Middle frontal gyrus (tissue), 1 donor: ENCODE results near the gene G2E3.
A peak's percentile ranks its signal among the peaks of the same experiment; 100 is the strongest.
"Not testable (repeated sequence)": the region's sequence is repeated elsewhere in the genome, so short reads cannot be mapped to it uniquely, and the experiment has no call there.

ENCODE experiments used
- DNase-seq: peaks from one replicate; pipeline ENCODE4 v3.0.0-alpha.2; 2015; ENCODE audit warnings: low spot score; ENCODE audit errors: extremely low spot score

The G2E3 gene

DNA sequence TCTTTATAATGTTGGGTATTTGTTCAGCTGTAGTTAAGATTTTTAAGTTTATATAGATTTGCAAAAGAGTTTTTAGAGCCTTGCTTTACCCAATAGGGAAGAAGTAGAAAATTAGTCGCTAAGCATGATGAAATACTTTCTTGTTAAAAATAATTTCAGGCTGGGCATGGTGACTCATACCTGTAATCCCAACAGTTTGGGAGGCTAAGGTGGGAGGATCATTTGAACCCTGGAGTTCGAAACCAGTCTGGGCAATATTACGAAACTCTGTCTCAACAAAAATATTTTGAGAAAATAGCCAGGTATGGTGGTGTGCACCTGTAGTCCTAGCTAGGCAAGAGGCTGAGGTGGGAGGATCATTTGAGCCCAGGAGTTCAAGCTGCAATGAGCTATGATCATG, 44.4 kb downstream of the G2E3 start:
- no peak for DNase-seq

DNA sequence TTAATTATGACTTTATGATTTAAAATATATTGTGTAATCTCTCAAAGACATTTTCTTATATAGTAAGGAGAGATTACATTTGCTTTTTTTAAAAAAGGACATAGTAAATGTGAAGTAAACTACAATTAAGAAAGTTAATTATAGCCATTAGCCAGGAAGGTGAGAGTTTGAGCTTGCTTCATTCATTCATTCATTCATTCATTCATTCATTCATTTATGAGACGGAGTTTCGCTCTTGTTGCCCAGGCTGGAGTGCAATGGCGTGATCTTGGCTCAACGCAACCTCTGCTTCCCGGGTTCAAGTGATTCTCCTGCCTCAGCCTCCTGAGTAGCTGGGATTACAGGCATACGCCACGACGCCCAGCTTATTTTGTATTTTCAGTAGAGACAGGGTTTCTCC, 45.7 kb downstream of the G2E3 start:
- not testable (repeated sequence) for DNase-seq

DNA sequence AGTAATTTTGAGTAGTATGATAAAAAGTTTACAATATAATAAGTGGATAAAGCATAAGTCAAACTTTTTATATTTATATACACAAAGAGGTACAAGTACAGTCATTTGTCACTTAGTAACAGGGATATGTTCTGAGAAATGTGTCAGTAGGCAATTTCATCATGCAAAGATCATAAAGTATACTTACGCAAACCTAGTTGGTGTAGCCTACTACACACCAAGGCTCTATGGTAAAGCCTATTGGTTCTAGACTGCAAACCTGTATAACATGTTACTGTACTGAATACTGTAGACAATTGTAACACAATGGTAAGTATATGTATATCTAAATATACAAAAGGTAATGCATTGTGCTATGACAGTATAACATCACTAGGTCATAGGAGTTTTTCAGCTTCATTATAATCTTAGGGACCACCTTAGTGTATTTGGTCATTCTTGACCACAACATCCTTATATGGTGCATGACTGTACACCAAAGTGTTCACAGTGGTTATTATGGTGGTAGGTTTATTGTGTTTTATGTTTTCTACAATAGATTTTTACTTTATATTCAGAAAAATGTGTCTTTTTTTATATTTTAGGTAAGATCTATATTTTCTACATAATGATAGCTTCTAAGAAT, 48.3 kb downstream of the G2E3 start:
- no peak for DNase-seq

DNA sequence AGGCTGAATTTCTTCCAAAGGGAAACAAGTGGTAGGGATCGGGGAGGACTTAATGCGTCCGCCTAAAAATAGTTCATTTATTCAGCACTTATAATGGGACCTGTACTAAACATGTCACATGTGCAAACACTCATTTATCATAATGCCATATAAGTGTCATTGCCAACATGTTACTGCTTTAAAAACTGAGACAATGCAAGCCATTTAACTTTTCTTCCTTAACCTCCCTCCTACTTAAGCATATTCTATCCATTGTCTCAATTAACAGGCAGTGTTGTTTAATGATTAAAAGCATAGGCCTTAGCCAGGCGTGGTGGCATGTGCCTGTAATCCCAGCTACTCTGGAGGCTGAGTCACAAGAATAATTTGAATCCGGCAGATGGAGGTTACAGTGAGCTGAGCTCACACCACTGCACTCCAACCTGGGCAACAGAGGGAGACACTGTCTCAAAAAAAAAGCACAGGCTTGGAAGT, 49.6 kb downstream of the G2E3 start:
- no peak for DNase-seq

DNA sequence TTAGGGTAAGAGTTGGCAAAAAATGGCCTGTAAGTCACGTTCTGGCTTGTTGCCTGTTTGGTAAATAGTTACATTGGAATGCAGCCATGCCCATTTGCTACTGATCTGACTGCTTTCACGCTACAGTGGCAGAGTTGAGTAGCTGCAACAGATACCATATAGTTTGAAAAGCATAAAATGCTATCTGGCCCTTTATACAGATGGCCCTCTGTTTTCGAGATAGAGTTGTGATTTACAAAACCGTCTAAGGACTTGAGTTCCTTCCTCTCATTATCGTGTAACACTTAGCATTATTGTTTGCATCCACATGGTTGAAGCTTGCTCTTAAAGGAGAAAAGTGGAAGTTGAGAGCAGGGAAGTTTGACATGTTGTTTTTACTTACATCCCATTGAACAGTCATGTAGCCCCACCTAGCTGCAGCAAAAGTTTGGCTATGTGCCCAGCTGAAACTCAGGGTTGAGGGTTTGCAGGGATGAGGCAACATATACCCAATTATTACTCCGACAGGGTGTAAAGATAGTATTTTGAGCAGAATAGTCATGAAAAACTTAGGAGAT, 51.9 kb downstream of the G2E3 start:
- DNase-seq = no peak

DNA sequence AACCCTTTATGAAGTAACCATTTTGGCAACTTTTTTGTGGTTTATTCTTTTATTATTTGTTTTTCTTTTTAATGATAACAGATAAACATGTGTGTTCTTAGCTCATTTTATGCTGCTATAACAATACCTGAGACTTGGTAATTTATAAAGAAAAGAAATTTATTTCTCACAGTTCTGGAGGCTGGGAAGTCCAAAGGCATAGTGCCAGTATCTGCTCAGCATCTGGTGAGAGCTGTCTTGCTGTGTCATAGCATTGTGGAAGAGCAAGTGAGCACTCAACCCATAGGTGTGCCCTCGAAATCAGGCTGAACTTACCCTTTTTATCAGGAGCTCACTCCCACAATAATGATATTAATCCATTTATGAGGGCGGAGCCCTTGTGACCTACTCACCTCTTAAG, 55.2 kb downstream of the G2E3 start:
- DNase-seq = no peak

DNA sequence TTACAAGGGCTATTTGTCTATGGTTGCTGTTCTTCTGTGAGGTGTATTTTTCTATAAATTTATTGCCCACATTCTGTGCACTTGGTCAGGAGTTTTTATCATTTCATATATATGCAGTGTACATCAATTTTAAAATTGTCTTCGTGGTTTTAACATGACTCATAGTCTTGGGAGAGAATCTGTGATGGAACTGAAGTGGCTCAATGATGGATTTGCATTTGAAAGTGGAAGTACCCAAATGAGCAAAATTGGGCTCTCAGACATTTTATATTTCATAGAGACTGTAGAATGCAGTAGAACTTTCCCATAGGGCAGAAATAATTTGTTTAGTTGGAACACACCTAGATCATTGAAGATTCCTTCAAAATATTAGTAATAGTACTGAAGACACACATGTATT, 61.2 kb downstream of the G2E3 start:
- no peak for DNase-seq

DNA sequence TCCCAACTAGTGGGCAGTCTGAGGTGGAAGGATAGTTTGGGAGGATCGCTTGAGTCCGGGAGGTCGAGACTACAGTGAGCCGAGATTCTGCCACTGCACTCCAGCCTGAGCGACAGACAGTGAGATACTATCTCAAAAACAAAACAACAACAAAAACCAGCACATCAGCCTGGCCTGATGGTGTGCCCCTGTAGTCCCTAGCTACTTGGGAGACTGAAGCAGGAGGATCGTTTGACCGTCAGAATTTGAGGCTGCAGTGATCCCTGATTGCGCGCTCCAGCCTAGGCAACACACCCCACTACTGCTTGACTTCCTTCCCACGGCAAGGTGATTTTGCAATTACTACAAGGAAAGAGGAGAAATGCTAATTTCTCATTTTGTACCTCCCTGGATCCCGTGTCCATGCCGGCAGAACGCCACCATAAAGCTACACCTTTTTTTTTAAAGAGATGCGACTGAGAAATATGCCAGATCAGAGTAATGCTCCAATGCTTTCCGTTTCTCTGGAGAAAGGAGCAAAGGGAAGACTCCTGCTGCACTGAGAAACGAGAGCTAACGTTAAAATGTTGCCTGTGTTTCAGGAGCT, 62.5 kb downstream of the G2E3 start:
- DNase-seq = no peak

DNA sequence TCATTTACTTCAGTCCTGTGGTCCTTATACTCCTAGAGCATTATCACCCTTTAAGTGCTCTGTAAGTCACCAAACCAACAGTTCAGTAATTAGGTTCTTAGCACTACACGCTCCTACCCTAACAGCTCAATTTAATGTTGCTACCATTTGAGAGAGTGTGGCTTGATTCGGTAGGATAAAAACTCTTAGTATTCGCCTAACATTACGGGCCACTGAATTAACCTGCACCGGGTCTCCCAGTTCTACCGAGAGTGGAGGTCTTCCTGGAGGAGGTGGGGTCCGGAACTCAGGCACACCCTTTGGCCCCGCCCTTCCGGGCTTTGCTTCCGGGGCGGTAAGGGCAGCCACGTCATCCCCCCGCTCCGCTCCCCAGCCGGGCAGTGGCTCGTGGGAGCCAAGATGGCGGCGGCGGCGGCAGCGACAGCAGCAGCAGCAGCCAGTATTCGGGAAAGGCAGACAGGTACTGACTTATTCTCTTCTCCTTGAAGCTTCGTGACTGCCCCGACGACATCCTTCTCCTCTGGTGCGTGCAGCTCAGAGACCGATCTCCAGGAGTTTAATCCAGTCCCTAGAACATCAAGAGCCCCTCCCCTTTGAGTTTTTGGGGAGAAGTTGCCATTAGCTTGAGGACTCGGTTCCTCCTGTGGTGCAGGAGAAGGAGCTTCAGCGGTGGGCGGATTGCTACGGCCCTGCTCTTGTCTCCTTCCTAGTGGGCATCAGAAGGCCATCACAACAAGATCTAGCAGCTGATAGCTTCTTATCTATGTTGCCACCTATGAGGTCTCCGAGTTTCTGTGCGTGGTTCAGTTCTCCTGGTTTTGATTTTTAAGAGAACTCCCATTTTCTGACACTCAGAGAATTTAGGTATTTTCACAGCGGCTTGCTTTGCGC, 63.2 kb downstream of the G2E3 start, which contains the start of gene SCFD1:
Gene SCFD1, plus strand, starts transcription at position 380 of the 891 bp plus-strand sequence. Its CDS starts 20 bp downstream, at position 400.
- DNase-seq = peak; percentile 94

DNA sequence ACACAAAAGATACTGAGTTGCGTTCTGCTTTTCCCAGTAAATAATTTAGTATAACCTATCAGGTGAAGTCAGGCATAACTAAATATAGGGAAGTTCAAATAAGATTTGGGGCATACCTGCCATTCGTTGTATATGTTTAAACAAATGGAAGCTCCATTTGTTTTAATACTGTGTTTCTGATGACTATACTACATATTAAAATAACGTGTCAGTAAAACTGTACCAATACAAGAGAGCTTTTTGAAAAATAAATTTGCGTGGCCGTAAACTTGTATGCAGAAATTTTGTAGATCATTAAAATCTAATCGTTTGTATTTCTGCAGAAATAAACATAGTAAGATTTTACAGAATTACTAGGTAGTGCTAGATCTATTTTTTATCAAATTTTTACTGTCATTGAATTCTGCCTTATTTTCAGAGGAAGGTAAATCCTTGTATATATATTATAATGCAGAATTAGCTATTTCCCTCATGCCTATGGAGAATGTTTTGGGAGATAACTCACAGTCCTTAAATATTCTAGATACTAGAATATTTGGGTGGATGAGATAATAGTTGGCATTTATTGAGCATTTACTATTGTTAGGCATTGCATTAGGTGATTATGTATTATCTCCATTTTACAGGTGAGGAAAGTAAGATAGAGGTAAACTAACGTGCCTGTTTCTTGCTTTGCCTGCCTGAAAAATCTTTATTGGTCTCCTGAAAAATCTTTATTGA, 64.6 kb downstream of the G2E3 start:
- DNase-seq = no peak

DNA sequence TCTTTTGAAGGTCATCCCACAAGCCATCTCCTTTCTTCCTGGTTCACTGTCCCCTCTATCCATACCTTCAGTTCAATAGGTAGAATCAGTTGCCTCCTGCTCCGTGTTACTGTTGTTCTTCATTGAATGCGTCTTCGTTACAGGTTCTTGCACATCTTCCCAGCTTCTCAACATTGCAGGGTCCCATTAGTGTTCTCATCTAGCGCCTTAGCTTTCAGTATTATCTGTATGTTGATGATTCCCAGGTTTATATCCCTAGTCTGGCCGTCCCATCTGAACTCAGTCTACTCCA, 65.1 kb downstream of the G2E3 start:
- DNase-seq = no peak

DNA sequence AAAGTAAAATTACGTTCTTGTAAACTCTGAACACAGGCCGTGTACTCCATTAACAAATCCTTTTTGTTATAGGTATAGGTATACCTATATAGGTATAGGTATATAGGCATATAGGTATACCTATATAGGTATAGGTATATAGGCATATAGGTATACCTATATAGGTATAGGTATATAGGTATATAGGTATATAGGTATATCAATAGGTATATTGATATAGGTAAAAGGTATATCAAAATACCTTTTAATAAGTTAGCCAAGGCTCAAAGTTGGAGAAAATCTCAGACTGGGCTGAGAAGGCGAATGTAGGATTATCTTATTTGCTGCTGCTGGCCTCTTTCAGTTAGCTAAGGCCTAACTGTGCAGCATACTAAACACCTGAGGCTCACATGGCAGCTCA, 66.6 kb downstream of the G2E3 start:
- DNase-seq = no peak

DNA sequence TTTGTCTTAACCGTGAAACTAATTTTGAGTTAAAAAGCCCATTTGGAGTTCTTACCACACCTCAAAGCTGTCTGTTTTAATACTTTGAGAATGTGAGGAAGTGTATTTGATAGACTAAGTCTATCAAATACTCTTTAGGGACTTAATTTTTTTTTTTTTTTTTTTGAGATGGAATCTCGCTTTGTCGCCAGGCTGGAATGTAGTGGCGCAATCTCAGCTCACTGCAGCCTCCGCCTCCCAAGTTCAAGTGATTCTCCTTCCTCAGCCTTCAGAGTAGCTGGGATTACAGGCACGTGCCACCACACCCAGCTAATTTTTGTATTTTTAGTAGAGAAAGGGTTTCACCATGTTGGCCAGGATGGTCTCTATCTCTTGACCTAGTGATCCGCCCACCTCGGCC, 70.5 kb downstream of the G2E3 start:
- not testable (repeated sequence) for DNase-seq

DNA sequence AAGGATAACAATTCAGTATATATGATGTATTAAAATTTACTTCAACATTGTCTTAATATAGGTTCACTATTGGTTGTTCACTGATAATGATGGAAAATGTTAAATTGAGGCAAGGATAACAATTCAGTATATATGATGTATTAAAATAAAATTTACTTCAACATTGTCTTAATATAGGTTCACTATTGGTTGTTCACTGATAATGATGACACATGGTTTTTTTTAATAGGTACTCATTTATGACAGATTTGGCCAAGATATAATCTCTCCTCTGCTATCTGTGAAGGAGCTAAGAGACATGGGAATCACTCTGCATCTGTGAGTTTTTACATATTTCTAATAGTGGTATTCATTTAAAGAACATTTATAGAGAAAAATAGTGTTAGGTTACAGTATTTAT, 71.3 kb downstream of the G2E3 start:
- DNase-seq = no peak

DNA sequence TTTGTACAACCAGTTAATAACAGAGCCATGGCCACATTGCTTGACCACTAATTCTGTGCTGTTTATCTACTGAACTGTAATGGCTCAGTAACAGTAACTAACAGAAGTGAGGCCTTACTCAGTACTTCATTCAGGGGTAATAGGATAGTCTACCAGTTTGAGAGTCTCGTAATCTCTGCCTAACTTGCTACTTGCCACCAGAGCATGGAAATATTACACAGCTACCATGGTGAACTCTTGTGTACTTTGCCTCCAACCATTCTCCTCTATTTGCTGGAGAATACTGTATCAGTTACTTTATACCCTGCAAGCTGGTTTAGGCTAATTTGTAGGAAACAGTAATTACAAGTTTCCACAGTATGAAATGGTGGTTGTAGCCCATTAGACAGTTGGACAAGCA, 73.8 kb downstream of the G2E3 start:
- DNase-seq = no peak

DNA sequence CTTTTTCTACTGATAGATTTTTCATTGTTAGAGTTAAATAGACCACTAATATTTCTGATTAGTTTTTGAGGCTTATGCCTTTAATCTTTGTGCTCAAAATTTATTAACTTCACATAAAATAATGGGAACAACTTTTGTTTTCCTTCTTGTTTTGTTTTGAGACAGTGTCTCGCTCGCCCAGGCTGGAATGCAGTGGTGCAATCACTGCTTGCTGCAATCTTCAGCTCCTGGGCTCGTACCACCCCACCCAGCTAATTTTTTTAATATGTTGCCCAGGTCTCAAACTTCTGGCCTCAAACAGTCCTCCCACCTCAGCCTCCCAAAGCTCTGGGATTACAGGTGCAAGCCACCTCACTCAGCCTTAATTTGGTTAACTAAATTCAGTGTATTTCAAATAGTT, 80.0 kb downstream of the G2E3 start:
- no peak for DNase-seq

DNA sequence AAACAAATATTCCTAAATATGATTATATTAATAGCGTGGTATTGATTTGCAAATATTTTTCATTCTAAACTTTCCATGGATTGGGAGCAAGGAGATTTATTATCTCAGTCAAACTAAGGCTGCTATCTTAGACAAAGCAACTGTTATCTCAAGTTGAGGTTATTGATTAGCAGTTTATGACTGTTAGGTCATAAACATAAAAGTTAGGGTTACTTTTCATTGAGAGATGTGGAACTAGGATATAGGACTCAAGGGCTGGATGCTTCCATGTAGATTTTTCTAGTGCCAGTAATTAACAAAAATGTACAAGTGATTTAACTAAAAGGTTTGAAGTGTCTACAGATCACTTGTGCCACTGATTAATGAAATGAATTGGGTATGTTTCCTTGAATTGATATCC, 82.2 kb downstream of the G2E3 start:
- DNase-seq = no peak

DNA sequence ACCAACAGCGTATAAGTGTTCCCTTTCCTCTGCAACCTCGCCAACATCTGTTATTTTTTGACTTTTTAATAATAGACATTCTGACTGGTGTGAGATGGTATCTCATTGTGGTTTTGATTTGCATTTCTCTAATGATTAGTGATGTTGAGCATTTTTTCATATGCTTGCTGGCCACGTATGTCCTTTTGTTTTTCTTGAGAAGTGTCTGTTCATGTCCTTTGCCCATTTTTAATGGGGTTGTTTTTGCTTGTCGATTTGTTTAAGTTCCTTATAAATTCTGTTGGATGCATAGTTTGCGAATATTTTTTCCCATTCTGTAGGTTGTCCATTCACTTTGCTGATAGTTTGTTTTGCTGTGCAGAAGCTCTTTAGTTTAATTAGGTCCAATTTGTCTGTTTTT, 85.5 kb downstream of the G2E3 start:
- not testable (repeated sequence) for DNase-seq

DNA sequence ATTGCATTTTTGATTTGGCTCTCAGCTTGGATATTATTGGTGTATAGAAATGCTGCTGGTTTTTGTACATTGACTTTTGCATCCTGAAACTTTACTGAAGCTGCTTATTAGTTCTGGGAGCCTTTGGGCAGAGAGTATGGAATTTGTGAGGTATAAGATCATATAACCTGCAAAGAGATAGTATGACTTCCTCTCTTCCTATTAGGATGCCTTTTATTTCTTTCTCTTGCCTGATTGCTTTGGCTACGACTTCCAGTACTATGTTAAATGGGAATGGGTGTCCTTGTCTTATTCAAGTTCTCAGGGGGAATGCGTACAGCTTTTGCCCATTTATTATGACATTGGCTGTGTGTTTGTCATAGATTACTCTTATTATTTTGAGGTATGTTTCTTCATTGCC, 86.6 kb downstream of the G2E3 start:
- no peak for DNase-seq

DNA sequence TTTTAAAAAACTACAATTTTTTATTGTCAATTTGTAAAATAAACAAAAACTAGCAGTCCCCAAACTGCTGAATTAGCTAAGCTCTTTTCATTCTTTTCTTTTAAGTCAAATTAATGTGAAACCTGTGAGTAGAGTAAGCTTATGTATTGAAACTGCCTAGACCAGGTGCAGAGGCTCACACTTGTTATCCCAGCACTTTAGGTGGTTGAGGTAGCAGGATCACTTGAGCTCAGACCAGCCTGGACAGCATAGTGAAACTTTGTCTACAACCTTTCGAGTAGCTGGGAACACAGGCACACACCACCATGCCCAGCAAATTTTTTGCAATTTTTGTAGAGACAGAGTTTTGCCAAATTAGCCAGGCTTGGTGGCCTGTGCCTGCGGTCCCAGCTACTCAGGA, 89.5 kb downstream of the G2E3 start:
- no peak for DNase-seq

DNA sequence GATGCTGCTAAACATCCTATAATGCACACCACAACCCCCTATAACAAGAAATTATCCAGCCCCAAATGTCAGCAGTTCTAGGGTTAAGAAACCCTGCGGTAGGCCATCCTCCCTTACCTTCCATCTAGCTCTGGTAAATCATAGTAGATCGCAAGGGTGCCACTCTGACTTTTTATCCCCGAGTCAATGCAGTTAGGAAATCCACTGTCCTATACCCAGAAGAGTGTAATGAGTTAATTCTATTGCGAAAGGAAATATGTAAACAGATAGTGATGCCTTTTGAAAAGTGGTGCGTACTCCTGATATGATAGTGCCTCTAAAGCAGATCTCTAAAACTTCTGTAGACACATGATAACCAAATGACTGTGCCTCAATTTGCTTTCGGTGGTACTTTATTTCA, 93.0 kb downstream of the G2E3 start:
- DNase-seq = no peak

DNA sequence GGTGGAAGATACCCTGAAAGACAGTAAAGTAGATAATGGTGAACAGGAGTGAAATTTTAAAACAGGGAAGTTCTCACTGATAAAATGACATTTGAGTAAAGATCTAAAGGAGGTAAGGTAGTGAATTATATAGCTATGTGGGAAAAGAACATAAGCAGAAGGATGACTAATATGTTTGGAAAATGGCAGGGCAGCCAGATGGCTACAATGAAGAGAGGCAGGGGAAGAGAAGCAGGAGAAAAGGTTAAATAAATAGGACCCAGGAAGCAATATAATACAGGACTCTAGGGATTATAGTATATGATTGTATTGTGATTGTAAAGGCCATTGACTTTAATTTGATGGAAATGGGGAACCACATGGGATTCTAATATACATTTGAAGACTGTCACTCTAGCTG, 96.2 kb downstream of the G2E3 start:
- DNase-seq = no peak
